ENCODE results near the gene PPP4R2.

PPP4R2 gene

GRCh38 chr3:72996473-72997333 is at the start of gene PPP4R2:
TSS of gene PPP4R2 (plus strand) at chr3:72996811. CDS start at chr3:72997038, 227 bp downstream.
- peak; percentile 76 to 82 (median 81) for DNase-seq (ENCODE audit: low read depth in 2 of 3, low spot score in 2 of 3)

GRCh38 chr3:72947715-72948490 is 48.7 kb upstream of the PPP4R2 start:
- no peak for DNase-seq (ENCODE audit: low read depth in 2 of 3, low spot score in 2 of 3)

GRCh38 chr3:72949016-72949415 is 47.6 kb upstream of the PPP4R2 start:
- DNase-seq (ENCODE audit: low read depth in 2 of 3, low spot score in 2 of 3) = no peak

- DNase-seq (ENCODE audit: low read depth in 2 of 3, low spot score in 2 of 3) = no peak
Measured at GRCh38 chr3:72950372-72950771, 46.2 kb upstream of the PPP4R2 start.

- DNase-seq (ENCODE audit: low read depth in 2 of 3, low spot score in 2 of 3) = no peak
Measured at GRCh38 chr3:72950801-72951200, 45.8 kb upstream of the PPP4R2 start.

GRCh38 chr3:72951259-72951722 is 45.3 kb upstream of the PPP4R2 start:
- no peak for DNase-seq (ENCODE audit: low read depth in 2 of 3, low spot score in 2 of 3)

- no peak for DNase-seq (ENCODE audit: low read depth in 2 of 3, low spot score in 2 of 3)
Measured at GRCh38 chr3:72953325-72953956, 43.2 kb upstream of the PPP4R2 start.

GRCh38 chr3:72957297-72957696 is 39.3 kb upstream of the PPP4R2 start:
- DNase-seq (ENCODE audit: low read depth in 2 of 3, low spot score in 2 of 3) = no peak

- DNase-seq (ENCODE audit: low read depth in 2 of 3, low spot score in 2 of 3) = no peak
Measured at GRCh38 chr3:72959336-72959735, 37.3 kb upstream of the PPP4R2 start.

- no peak for DNase-seq (ENCODE audit: low read depth in 2 of 3, low spot score in 2 of 3)
Measured at GRCh38 chr3:72960812-72961518, 35.6 kb upstream of the PPP4R2 start.

GRCh38 chr3:72961752-72962151 is 34.9 kb upstream of the PPP4R2 start:
- DNase-seq (ENCODE audit: low read depth in 2 of 3, low spot score in 2 of 3) = no peak

- DNase-seq (ENCODE audit: low read depth in 2 of 3, low spot score in 2 of 3) = no peak
Measured at GRCh38 chr3:72962317-72962716, 34.3 kb upstream of the PPP4R2 start.

- no peak for DNase-seq (ENCODE audit: low read depth in 2 of 3, low spot score in 2 of 3)
Measured at GRCh38 chr3:72964633-72965032, 32.0 kb upstream of the PPP4R2 start.

GRCh38 chr3:72968266-72968664 is 28.3 kb upstream of the PPP4R2 start:
- no peak for DNase-seq (ENCODE audit: low read depth in 2 of 3, low spot score in 2 of 3)

GRCh38 chr3:72969766-72970165 is 26.8 kb upstream of the PPP4R2 start:
- no peak for DNase-seq (ENCODE audit: low read depth in 2 of 3, low spot score in 2 of 3)

- DNase-seq (ENCODE audit: low read depth in 2 of 3, low spot score in 2 of 3) = no peak
Measured at GRCh38 chr3:72970942-72971341, 25.7 kb upstream of the PPP4R2 start.

GRCh38 chr3:72972706-72973030 is 23.9 kb upstream of the PPP4R2 start:
- DNase-seq (ENCODE audit: low read depth in 2 of 3, low spot score in 2 of 3) = no peak

GRCh38 chr3:72973031-72973723 is 23.4 kb upstream of the PPP4R2 start:
- DNase-seq (ENCODE audit: low read depth in 2 of 3, low spot score in 2 of 3) = no peak

- DNase-seq (ENCODE audit: low read depth in 2 of 3, low spot score in 2 of 3) = no peak
Measured at GRCh38 chr3:72973786-72974185, 22.8 kb upstream of the PPP4R2 start.

- DNase-seq (ENCODE audit: low read depth in 2 of 3, low spot score in 2 of 3) = no peak
Measured at GRCh38 chr3:72974956-72975355, 21.7 kb upstream of the PPP4R2 start.

Data from activated CD8-positive, alpha-beta memory T cell treated with anti-CD3 and anti-CD28 coated beads for 48 hours (primary cell).